Measurements from ENCODE around the gene KSR2.

KSR2 gene

GRCh38 chr12:117768860-117769259 lies 199.9 kb downstream of the KSR2 start:
- Histone ChIP-seq H3K14ac (ENCODE audit: low read length) (no peak overlapping the region), H3K9ac (ENCODE audit: low read length) (no peak overlapping the region), H2BK12ac (ENCODE audit: low read length) (no peak overlapping the region), H2BK120ac (ENCODE audit: insufficient read depth, low read length, poor library complexity) (no peak overlapping the region), H3K9me3 (ENCODE audit: insufficient read depth, low read depth, low read length) (peaks cover 9% of the 10 kb centered on the region), H2BK5ac (ENCODE audit: low read depth, low read length, poor library complexity) (no peak overlapping the region), H2AFZ (ENCODE audit: insufficient read depth, low read length, poor library complexity) (no peak overlapping the region), H3K18ac (ENCODE audit: low read length) (no peak overlapping the region), H3K27me3 (ENCODE audit: insufficient read depth, low read length) (no peaks in the 10 kb centered on the region), H3K79me1 (ENCODE audit: low read length) (no peaks in the 10 kb centered on the region), H3K4ac (ENCODE audit: low read depth, low read length) (no peak overlapping the region), H4K91ac (ENCODE audit: low read depth, low read length) (no peak overlapping the region), H3K36me3 (ENCODE audit: control insufficient read depth in 1 of 2, insufficient read depth in 2 of 2, low read length in 2 of 2) (no peaks in the 10 kb centered on the region), H4K8ac (ENCODE audit: low read depth, low read length) (no peak overlapping the region), H2AK5ac (ENCODE audit: low read length) (no peak overlapping the region), H3K4me2 (ENCODE audit: low read length) (no peak overlapping the region), H3K4me1 (ENCODE audit: control insufficient read depth in 1 of 2, insufficient read depth in 2 of 2, low read length in 2 of 2) (no peaks in the 10 kb centered on the region), H3K23ac (ENCODE audit: low read length) (no peak overlapping the region), H3K4me3 (ENCODE audit: low read depth, low read length) (peak overlapping the region; percentile 22), H3K27ac (ENCODE audit: low read depth, low read length) (no peak overlapping the region), H3K79me2 (ENCODE audit: control insufficient read depth, insufficient read depth, low read length, poor library complexity) (no peaks in the 10 kb centered on the region), H4K12ac (ENCODE audit: low read depth, low read length) (no peak overlapping the region)
- no peak for DNase-seq
- WGBS (ENCODE audit: extremely low coverage, insufficient coverage, insufficient read length) = no CpG with 5 or more reads among the region's 3 CpGs

GRCh38 chr12:117766008-117766407 lies 202.8 kb downstream of the KSR2 start:
- no peak for DNase-seq
- peaks cover 6% of the 10 kb centered on the region for H3K9me3 ChIP-seq (ENCODE audit: insufficient read depth, low read depth, low read length)
- H3K4ac ChIP-seq (ENCODE audit: low read depth, low read length) = no peak overlapping the region
- H3K14ac ChIP-seq (ENCODE audit: low read length) = no peak overlapping the region
- H3K36me3 ChIP-seq (ENCODE audit: control insufficient read depth in 1 of 2, insufficient read depth in 2 of 2, low read length in 2 of 2) = no peaks in the 10 kb centered on the region
- no peaks in the 10 kb centered on the region for H3K4me1 ChIP-seq (ENCODE audit: control insufficient read depth in 1 of 2, insufficient read depth in 2 of 2, low read length in 2 of 2)
- H4K91ac ChIP-seq (ENCODE audit: low read depth, low read length) = no peak overlapping the region
- H4K12ac ChIP-seq (ENCODE audit: low read depth, low read length) = no peak overlapping the region
- H2BK5ac ChIP-seq (ENCODE audit: low read depth, low read length, poor library complexity) = no peak overlapping the region
- H3K27ac ChIP-seq (ENCODE audit: low read depth, low read length) = no peak overlapping the region
- no CpG with 5 or more reads among the region's 2 CpGs for WGBS (ENCODE audit: extremely low coverage, insufficient coverage, insufficient read length)
- no peak overlapping the region for H3K23ac ChIP-seq (ENCODE audit: low read length)
- H3K79me1 ChIP-seq (ENCODE audit: low read length) = no peaks in the 10 kb centered on the region
- no peak overlapping the region for H2AK5ac ChIP-seq (ENCODE audit: low read length)
- H3K9ac ChIP-seq (ENCODE audit: low read length) = no peak overlapping the region
- no peak overlapping the region for H3K4me2 ChIP-seq (ENCODE audit: low read length)
- H3K27me3 ChIP-seq (ENCODE audit: insufficient read depth, low read length) = no peaks in the 10 kb centered on the region
- H2BK12ac ChIP-seq (ENCODE audit: low read length) = no peak overlapping the region
- no peak overlapping the region for H3K4me3 ChIP-seq (ENCODE audit: low read depth, low read length)
- no peak overlapping the region for H2AFZ ChIP-seq (ENCODE audit: insufficient read depth, low read length, poor library complexity)
- H3K18ac ChIP-seq (ENCODE audit: low read length) = no peak overlapping the region
- H4K8ac ChIP-seq (ENCODE audit: low read depth, low read length) = no peak overlapping the region
- H2BK120ac ChIP-seq (ENCODE audit: insufficient read depth, low read length, poor library complexity) = no peak overlapping the region
- H3K79me2 ChIP-seq (ENCODE audit: control insufficient read depth, insufficient read depth, low read length, poor library complexity) = no peaks in the 10 kb centered on the region

GRCh38 chr12:117762143-117762542 lies 206.6 kb downstream of the KSR2 start:
- no CpG with 5 or more reads among the region's 2 CpGs for WGBS (ENCODE audit: extremely low coverage, insufficient coverage, insufficient read length)
- Histone ChIP-seq H3K23ac (ENCODE audit: low read length) (no peak overlapping the region), H3K14ac (ENCODE audit: low read length) (no peak overlapping the region), H3K27ac (ENCODE audit: low read depth, low read length) (no peak overlapping the region), H2BK120ac (ENCODE audit: insufficient read depth, low read length, poor library complexity) (no peak overlapping the region), H3K36me3 (ENCODE audit: control insufficient read depth in 1 of 2, insufficient read depth in 2 of 2, low read length in 2 of 2) (no peaks in the 10 kb centered on the region), H3K9ac (ENCODE audit: low read length) (no peak overlapping the region), H3K79me2 (ENCODE audit: control insufficient read depth, insufficient read depth, low read length, poor library complexity) (no peaks in the 10 kb centered on the region), H2BK12ac (ENCODE audit: low read length) (no peak overlapping the region), H3K4ac (ENCODE audit: low read depth, low read length) (no peak overlapping the region), H3K79me1 (ENCODE audit: low read length) (no peaks in the 10 kb centered on the region), H3K27me3 (ENCODE audit: insufficient read depth, low read length) (no peaks in the 10 kb centered on the region), H2BK5ac (ENCODE audit: low read depth, low read length, poor library complexity) (no peak overlapping the region), H2AK5ac (ENCODE audit: low read length) (no peak overlapping the region), H4K8ac (ENCODE audit: low read depth, low read length) (no peak overlapping the region), H3K18ac (ENCODE audit: low read length) (no peak overlapping the region), H3K9me3 (ENCODE audit: insufficient read depth, low read depth, low read length) (peaks cover 3% of the 10 kb centered on the region), H2AFZ (ENCODE audit: insufficient read depth, low read length, poor library complexity) (no peak overlapping the region), H4K91ac (ENCODE audit: low read depth, low read length) (no peak overlapping the region), H3K4me1 (ENCODE audit: control insufficient read depth in 1 of 2, insufficient read depth in 2 of 2, low read length in 2 of 2) (no peaks in the 10 kb centered on the region), H3K4me2 (ENCODE audit: low read length) (no peak overlapping the region), H4K12ac (ENCODE audit: low read depth, low read length) (no peak overlapping the region), H3K4me3 (ENCODE audit: low read depth, low read length) (no peak overlapping the region)
- no peak for DNase-seq

- Histone ChIP-seq H2AFZ (ENCODE audit: insufficient read depth, low read length, poor library complexity) (no peak overlapping the region), H3K4me1 (ENCODE audit: control insufficient read depth in 1 of 2, insufficient read depth in 2 of 2, low read length in 2 of 2) (no peaks in the 10 kb centered on the region), H2BK12ac (ENCODE audit: low read length) (no peak overlapping the region), H3K4ac (ENCODE audit: low read depth, low read length) (no peak overlapping the region), H4K12ac (ENCODE audit: low read depth, low read length) (no peak overlapping the region), H3K23ac (ENCODE audit: low read length) (no peak overlapping the region), H4K91ac (ENCODE audit: low read depth, low read length) (no peak overlapping the region), H3K18ac (ENCODE audit: low read length) (no peak overlapping the region), H2BK5ac (ENCODE audit: low read depth, low read length, poor library complexity) (no peak overlapping the region), H3K4me2 (ENCODE audit: low read length) (no peak overlapping the region), H3K14ac (ENCODE audit: low read length) (no peak overlapping the region), H2AK5ac (ENCODE audit: low read length) (no peak overlapping the region), H3K27ac (ENCODE audit: low read depth, low read length) (no peak overlapping the region), H3K9ac (ENCODE audit: low read length) (no peak overlapping the region), H3K36me3 (ENCODE audit: control insufficient read depth in 1 of 2, insufficient read depth in 2 of 2, low read length in 2 of 2) (no peaks in the 10 kb centered on the region), H4K8ac (ENCODE audit: low read depth, low read length) (no peak overlapping the region), H3K79me1 (ENCODE audit: low read length) (no peaks in the 10 kb centered on the region), H3K79me2 (ENCODE audit: control insufficient read depth, insufficient read depth, low read length, poor library complexity) (no peaks in the 10 kb centered on the region), H3K27me3 (ENCODE audit: insufficient read depth, low read length) (no peaks in the 10 kb centered on the region), H3K9me3 (ENCODE audit: insufficient read depth, low read depth, low read length) (peaks cover 2% of the 10 kb centered on the region), H2BK120ac (ENCODE audit: insufficient read depth, low read length, poor library complexity) (no peak overlapping the region), H3K4me3 (ENCODE audit: low read depth, low read length) (no peak overlapping the region)
- DNase-seq = no peak
- no CpG with 5 or more reads among the region's 3 CpGs for WGBS (ENCODE audit: extremely low coverage, insufficient coverage, insufficient read length)
These were observed 207.2 kb downstream of the KSR2 start for GRCh38 chr12:117761528-117762100.
